Activated B cell treated with CpG ODN at 0.5 μM for 24 hours (primary cell): Measurements from ENCODE around the gene C3orf20. TPM values are rescaled to one million over a fixed set of nuclear protein-coding genes. Genes with fewer than 3 reads are reported as not detected.

Experiments used
- ATAC-seq: fragments of 200-7000 bp; cut with Tn5 transposase; one replicate; pipeline ENCODE4 v1.10.0; 2021; ENCODE audit warnings: low read depth, mild to moderate bottlenecking, moderate library complexity
- CTCF ChIA-PET: fragments of 350-600 bp; sonication (Branson Sonifier 250); formaldehyde crosslinking; loops from one replicate; lab custom pipeline; 2021; ENCODE audit warnings: antibody characterized with exemption; lab: Charles Lee
- POLR2A ChIA-PET: fragments of 350-600 bp; sonication (Branson Sonifier 250); formaldehyde crosslinking; loops from one replicate; lab custom pipeline; 2021; ENCODE audit warnings: antibody characterized with exemption; lab: Charles Lee
- DNase-seq: peaks from one replicate; pipeline ENCODE4 v3.0.0; 2022
- H3K27ac Mint-ChIP-seq: one replicate; pipeline ENCODE4 v1.8.0; 2020; ENCODE audit warnings: mixed read lengths
- H3K27me3 Mint-ChIP-seq: one replicate; pipeline ENCODE4 v1.8.0; 2021; ENCODE audit warnings: mixed read lengths
- H3K36me3 Mint-ChIP-seq: one replicate; pipeline ENCODE4 v1.8.0; 2021; ENCODE audit warnings: low read depth, mixed read lengths
- H3K4me1 Mint-ChIP-seq: one replicate; pipeline ENCODE4 v1.8.0; 2021; ENCODE audit warnings: mixed read lengths
- H3K4me3 Mint-ChIP-seq: one replicate; pipeline ENCODE4 v1.8.0; 2020; ENCODE audit warnings: mild to moderate bottlenecking, mixed read lengths
- H3K9me3 Mint-ChIP-seq: one replicate; pipeline ENCODE4 v1.8.0; 2020; ENCODE audit warnings: mixed read lengths
- intact Hi-C: fragments of 100-400 bp; cut with micrococcal nuclease; formaldehyde crosslinking; loops from one replicate; pipeline ENCODE4 v1.15.1; 2024
- total RNA-seq: library from RNA; stranded (reverse); gene quantifications from 2 replicates; pipeline ENCODE4 v1.2.3, GENCODE V29; 2022
- TF ChIP-seq, protein P1 (sequence below): fragments of 200-600 bp; IDR thresholded peaks from one replicate; pipeline ENCODE4 v1.8.0; 2022; ENCODE audit warnings: antibody characterized with exemption, mild to moderate bottlenecking

C3orf20 gene
- total RNA-seq, 1 donor from 2014 or later: 0.16 TPM

DNA sequence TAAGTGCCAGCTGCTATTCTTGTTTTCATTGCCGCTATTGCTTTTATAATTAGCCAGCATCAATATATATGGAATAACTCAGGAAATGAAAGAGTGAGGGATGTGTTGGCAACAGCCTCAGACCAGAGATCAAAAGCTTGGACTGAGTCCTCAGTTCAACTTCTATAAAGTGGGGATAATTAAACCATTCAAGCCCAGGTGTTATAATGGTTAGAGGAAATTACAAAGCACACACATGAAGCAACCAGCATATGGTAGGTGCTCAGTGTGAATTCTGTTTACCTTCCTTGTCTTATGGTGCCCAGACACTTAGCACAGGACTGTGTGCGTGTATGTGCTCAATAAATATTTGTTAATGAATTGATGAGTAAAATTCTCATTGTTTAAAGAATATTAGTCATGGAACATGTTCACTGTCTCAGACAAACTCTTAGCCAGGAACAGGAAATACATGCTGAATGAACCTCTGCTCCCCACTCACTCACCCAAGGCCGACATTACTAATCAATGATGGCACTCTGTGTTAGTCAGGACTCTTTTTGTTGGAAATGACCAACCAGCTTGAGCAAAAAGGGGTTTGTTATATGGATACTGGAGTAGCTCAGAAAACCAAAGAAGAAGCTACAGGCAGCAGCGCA lies 40.1 kb upstream of the C3orf20 start:
- H3K4me3 Mint-ChIP-seq: no peak overlapping the region
- no peak overlapping the region for H3K27ac Mint-ChIP-seq
- no peak for DNase-seq
- no peaks in the 10 kb centered on the region for H3K4me1 Mint-ChIP-seq
- no peaks in the 10 kb centered on the region for H3K9me3 Mint-ChIP-seq
- ChIA-PET CTCF (interaction anchor here (1.7 to 3.0 kb wide), 2 partner anchors 10 to 286 kb away, joined by 6 to 12 read pairs; no protein-coding TSS in a partner anchor), POLR2A (no interaction called here)
- intact Hi-C loops: loop anchor here (1.0 kb wide), 2 partner anchors 146 to 286 kb away; no protein-coding TSS in a partner anchor
- peaks cover 64% of the 10 kb centered on the region for H3K27me3 Mint-ChIP-seq
- TF ChIP-seq, protein P1, sequence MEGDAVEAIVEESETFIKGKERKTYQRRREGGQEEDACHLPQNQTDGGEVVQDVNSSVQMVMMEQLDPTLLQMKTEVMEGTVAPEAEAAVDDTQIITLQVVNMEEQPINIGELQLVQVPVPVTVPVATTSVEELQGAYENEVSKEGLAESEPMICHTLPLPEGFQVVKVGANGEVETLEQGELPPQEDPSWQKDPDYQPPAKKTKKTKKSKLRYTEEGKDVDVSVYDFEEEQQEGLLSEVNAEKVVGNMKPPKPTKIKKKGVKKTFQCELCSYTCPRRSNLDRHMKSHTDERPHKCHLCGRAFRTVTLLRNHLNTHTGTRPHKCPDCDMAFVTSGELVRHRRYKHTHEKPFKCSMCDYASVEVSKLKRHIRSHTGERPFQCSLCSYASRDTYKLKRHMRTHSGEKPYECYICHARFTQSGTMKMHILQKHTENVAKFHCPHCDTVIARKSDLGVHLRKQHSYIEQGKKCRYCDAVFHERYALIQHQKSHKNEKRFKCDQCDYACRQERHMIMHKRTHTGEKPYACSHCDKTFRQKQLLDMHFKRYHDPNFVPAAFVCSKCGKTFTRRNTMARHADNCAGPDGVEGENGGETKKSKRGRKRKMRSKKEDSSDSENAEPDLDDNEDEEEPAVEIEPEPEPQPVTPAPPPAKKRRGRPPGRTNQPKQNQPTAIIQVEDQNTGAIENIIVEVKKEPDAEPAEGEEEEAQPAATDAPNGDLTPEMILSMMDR: no peak
- H3K36me3 Mint-ChIP-seq: no peaks in the 10 kb centered on the region
- no peak for ATAC-seq

DNA sequence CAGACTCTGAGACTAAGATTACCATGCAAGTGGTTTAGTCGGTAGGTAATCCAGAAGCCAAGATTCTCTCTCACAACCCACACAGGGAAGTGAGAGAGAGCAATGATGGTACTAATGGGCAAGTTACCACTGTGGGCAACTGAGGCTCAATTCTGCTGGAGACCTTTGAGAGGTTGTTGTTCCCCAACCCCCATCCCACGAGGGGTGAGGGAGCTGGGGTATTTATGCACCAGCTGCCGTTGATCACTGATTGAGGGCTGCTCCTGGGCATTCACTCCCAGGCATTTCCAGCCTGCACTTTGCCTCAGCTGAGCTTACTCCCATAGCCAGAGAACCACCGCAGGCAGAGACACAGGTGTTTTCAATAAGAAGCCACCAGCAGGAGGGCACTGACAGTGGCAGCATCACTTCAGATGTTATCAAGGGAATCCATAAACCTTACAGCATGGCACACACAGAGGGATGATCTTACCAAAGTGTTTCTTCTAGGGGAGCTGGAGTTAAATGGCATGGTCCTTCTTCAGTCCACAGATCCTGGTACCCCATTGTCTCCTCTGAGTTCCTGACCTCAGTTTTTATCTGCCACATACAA lies 38.3 kb upstream of the C3orf20 start:
- ChIA-PET POLR2A (no interaction called here), CTCF (interaction anchor here (3.0 kb wide), 1 partner anchor 284 kb away, joined by 12 read pairs; no protein-coding TSS in a partner anchor)
- no peaks in the 10 kb centered on the region for H3K9me3 Mint-ChIP-seq
- intact Hi-C loops: no loop called here
- TF ChIP-seq, protein P1: no peak
- no peak overlapping the region for H3K4me3 Mint-ChIP-seq
- no peaks in the 10 kb centered on the region for H3K4me1 Mint-ChIP-seq
- ATAC-seq (no peak), DNase-seq (no peak)
- H3K27me3 Mint-ChIP-seq: peaks cover 64% of the 10 kb centered on the region
- H3K27ac Mint-ChIP-seq: no peak overlapping the region
- no peaks in the 10 kb centered on the region for H3K36me3 Mint-ChIP-seq

DNA sequence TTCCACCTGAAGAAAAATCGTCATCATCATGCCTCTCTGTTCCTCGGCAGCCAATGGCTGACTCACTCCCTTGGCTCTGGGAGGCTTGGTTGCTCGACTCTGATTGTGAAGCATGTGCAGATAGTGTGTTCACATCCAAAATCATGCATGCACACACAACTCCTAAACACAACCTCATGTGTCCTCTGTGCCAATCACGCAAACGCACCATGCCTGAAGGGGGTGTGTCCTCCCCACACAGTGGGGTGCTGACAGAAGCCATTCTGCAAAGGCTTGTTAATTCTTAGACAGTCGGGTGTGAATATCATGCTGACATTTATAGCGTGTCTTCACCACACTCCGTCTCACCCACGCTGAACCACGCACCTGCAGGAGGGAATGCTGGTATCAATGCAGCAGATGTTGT lies 34.8 kb upstream of the C3orf20 start:
- peaks cover 58% of the 10 kb centered on the region for H3K27me3 Mint-ChIP-seq
- no peak for DNase-seq
- H3K36me3 Mint-ChIP-seq: no peaks in the 10 kb centered on the region
- TF ChIP-seq, protein P1: no peak
- CTCF ChIA-PET: no interaction called here
- no peaks in the 10 kb centered on the region for H3K9me3 Mint-ChIP-seq
- POLR2A ChIA-PET: no interaction called here
- no peak overlapping the region for H3K4me3 Mint-ChIP-seq
- no peak for ATAC-seq
- no peak overlapping the region for H3K27ac Mint-ChIP-seq
- H3K4me1 Mint-ChIP-seq: no peaks in the 10 kb centered on the region
- intact Hi-C loops: no loop called here

DNA sequence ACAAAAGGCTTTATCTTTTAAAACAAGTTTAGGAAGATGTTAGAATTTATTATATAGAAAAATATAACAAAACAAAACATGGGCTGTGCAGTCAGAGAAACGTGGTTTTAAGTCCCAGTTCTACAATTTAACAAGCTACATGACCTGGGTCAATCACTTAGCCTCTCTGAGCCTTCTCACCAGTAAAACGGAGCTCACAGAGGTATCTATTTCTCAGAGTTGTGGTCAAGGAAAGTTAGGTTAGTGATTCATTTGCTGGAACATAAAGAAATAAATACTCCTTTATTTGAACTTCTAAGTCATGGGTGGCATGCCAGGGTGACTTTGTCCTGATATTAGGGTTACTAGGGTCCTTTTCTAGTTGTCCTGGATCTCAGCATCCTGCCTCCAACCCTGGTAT lies 34.2 kb upstream of the C3orf20 start:
- CTCF ChIA-PET: no interaction called here
- TF ChIP-seq, protein P1: no peak
- ATAC-seq (no peak), DNase-seq (no peak)
- Mint-ChIP-seq H3K36me3 (no peaks in the 10 kb centered on the region), H3K9me3 (no peaks in the 10 kb centered on the region), H3K4me3 (no peak overlapping the region), H3K4me1 (no peaks in the 10 kb centered on the region), H3K27me3 (peaks cover 53% of the 10 kb centered on the region), H3K27ac (no peak overlapping the region)
- POLR2A ChIA-PET: no interaction called here
- intact Hi-C loops: no loop called here

- Mint-ChIP-seq H3K9me3 (no peaks in the 10 kb centered on the region), H3K4me3 (no peak overlapping the region), H3K27ac (no peak overlapping the region), H3K4me1 (no peaks in the 10 kb centered on the region), H3K36me3 (no peaks in the 10 kb centered on the region), H3K27me3 (peaks cover 48% of the 10 kb centered on the region)
- POLR2A ChIA-PET: interaction anchor here (0.7 kb wide), 1 partner anchor 9 kb away, joined by 3 read pairs; no protein-coding TSS in a partner anchor
- intact Hi-C loops: no loop called here
- TF ChIP-seq, protein P1: no peak
- no peak for ATAC-seq
- CTCF ChIA-PET: no interaction called here
- no peak for DNase-seq
Measured at GRCh38 chr3:14641346-14641745, 33.6 kb upstream of the C3orf20 start.
